HG02938 (cell line): ENCODE data around the gene CCDC82.

ENCODE experiments used
- ATAC-seq: cut with Tn5 transposase; IDR thresholded peaks from one replicate; pipeline ENCODE4 v1.9.1; 2021; ENCODE audit warnings: mild to moderate bottlenecking, moderate library complexity; ENCODE audit not compliant: unreplicated experiment

The CCDC82 gene

GRCh38 chr11:96309016-96309642, 80.6 kb downstream of the CCDC82 start:
- ATAC-seq, result no peak

DNA sequence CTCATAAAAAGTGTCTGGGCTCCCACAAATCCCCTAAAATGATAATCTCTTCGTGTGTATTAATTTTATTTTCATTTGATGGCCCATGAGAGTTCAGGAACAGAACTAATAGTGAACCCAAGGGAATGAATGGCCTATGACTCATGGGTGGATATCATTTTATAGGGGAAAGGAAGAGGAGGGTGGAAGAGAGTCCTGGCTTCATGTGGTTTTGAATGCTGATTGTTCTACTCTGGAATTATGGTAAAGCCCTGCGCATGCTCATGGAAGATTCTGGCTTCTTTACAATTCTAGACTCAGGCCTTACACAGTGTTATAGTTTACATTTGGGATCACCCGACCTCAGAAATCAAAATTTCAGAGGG, 82.0 kb downstream of the CCDC82 start:
- ATAC-seq, result no peak

- peak; percentile 45 for ATAC-seq
Measured at GRCh38 chr11:96306933-96307775, 82.6 kb downstream of the CCDC82 start.

DNA sequence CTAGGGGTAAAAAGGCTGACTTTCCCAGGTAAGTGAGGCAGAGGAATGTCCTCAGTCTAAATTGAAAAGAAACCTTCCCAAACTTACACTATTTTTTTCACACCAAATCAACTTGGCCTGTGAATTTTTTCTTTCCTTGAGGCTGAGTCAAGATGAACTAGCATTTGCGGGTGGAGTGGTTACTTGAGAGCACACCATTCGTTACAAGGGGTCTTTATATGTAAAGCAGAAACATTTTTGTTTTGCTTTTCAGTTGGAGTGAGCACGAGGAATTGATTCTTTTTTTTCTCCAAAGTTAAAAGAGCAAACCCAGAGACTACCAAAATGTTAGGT, 83.1 kb downstream of the CCDC82 start:
- no peak for ATAC-seq

- no peak for ATAC-seq
Measured at GRCh38 chr11:96306071-96306470, 83.6 kb downstream of the CCDC82 start.

- no peak for ATAC-seq
Measured at GRCh38 chr11:96303980-96304379, 85.7 kb downstream of the CCDC82 start.

- ATAC-seq, result no peak
Measured at GRCh38 chr11:96303064-96303463, 86.6 kb downstream of the CCDC82 start.
